Effector memory CD8-positive, alpha-beta T cell (primary cell): ENCODE measurements around the gene TXNDC11.
A peak's percentile ranks its signal among the peaks of the same experiment; 100 is the strongest.

Experiments
- ATAC-seq: fragments of 150-1000 bp; cut with Tn5 transposase; replicated peaks from 2 replicates; pipeline ENCODE4 v1.10.0; 2021; ENCODE audit warnings: mild to moderate bottlenecking, moderate library complexity
- DNase-seq, 3 experiments: peaks; one replicate each; pipeline ENCODE4 v3.0.0; 2021
- H3K27ac Mint-ChIP-seq, 2 donors: one replicate each; pipeline ENCODE4 v1.8.0; 2022; ENCODE audit warnings: mild to moderate bottlenecking in 2 of 2, mixed read lengths in 2 of 2, moderate library complexity in 2 of 2
- H3K27me3 Mint-ChIP-seq, 2 donors: one replicate each; pipeline ENCODE4 v1.8.0; 2022; ENCODE audit warnings: mixed read lengths in 2 of 2
- H3K36me3 Mint-ChIP-seq: one replicate; pipeline ENCODE4 v1.8.0; 2022; ENCODE audit warnings: mild to moderate bottlenecking, moderate library complexity, mixed read lengths; ENCODE audit not compliant: insufficient read depth
- H3K4me1 Mint-ChIP-seq, 2 donors: one replicate each; pipeline ENCODE4 v1.8.0; 2022; ENCODE audit warnings: low read depth in 2 of 2, mixed read lengths in 2 of 2
- H3K4me3 Mint-ChIP-seq, 2 donors: one replicate each; pipeline ENCODE4 v1.8.0; 2022; ENCODE audit warnings: mild to moderate bottlenecking in 2 of 2, mixed read lengths in 2 of 2, moderate library complexity in 2 of 2
- H3K9me3 Mint-ChIP-seq, 2 donors: one replicate each; pipeline ENCODE4 v1.8.0; 2022; ENCODE audit warnings: mixed read lengths in 2 of 2

Gene TXNDC11

DNA sequence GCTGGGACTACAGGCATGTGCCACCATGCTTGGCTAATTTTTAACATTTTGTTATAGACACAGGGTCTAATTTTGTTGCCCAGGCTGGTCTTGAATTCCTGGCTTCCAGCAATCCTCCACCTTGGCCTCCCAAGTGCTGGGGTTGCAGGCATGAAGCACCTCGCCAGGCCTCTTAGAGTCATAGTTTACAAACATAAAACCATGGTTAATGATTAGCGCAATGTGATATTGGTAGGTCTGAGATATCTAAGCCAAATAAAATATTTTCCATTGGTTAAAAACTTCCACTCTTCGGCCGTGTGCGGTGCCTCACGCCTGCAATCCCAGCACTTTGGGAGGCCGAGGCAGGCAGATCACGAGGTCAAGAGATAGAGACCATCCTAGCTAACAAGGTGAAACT is 16.6 kb downstream of the TXNDC11 start:
- ATAC-seq (no peak), DNase-seq (no peak)
- H3K27ac Mint-ChIP-seq: peak overlapping the region in 1 of 2 donors; percentile 60
- H3K9me3 Mint-ChIP-seq: no peaks in the 10 kb centered on the region
- H3K4me3 Mint-ChIP-seq: no peak overlapping the region
- H3K36me3 Mint-ChIP-seq: peaks cover 90% of the 10 kb centered on the region
- H3K27me3 Mint-ChIP-seq: no peaks in the 10 kb centered on the region
- peaks cover 11 to 32% of the 10 kb centered on the region in 2 donors for H3K4me1 Mint-ChIP-seq

DNA sequence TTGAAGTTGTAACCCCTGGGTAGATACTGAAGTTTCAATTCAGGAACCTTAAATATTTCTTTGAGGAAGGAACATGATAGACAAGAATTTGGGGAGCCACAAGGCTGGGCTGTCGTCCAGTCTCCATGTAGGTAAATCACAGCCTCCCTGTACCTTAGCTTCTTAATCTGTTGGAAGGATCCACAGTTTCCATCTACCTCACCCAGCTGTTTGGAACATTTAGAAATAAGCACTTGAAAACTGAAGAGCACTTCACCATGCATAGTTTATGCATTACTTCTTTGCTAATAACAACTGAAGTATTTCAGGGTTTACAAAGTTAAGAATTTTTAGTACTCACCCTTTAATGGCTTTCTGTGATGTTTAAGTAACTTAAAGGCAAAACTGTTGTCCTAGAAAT is 17.2 kb downstream of the TXNDC11 start:
- DNase-seq: no peak
- no peak for ATAC-seq
- Mint-ChIP-seq H3K4me1 (peaks cover 11 to 30% of the 10 kb centered on the region in 2 donors), H3K36me3 (peaks cover 92% of the 10 kb centered on the region), H3K4me3 (no peak overlapping the region), H3K27me3 (no peaks in the 10 kb centered on the region), H3K27ac (no peak overlapping the region), H3K9me3 (no peaks in the 10 kb centered on the region)

DNA sequence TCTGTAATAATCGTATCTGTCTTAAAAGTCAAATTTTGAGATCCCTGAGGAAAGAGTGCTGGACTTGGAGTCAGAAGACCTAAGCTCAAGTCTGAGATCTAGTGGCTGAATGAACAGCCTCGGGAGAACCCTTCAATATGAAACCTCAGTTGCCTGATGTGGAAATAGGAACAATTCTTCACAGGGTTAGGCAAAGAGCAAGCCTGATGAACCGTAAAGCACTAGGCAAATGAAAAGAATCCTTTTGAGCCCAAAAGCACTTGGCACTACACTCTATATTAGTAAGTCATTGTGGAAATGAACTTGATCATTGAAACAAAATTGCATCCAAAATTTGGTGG is 20.2 kb downstream of the TXNDC11 start:
- DNase-seq: no peak
- Mint-ChIP-seq H3K36me3 (peaks cover 89% of the 10 kb centered on the region), H3K27me3 (no peaks in the 10 kb centered on the region), H3K4me1 (peaks cover 7 to 9% of the 10 kb centered on the region in 2 donors), H3K9me3 (no peaks in the 10 kb centered on the region), H3K27ac (no peak overlapping the region), H3K4me3 (no peak overlapping the region)
- no peak for ATAC-seq

DNA sequence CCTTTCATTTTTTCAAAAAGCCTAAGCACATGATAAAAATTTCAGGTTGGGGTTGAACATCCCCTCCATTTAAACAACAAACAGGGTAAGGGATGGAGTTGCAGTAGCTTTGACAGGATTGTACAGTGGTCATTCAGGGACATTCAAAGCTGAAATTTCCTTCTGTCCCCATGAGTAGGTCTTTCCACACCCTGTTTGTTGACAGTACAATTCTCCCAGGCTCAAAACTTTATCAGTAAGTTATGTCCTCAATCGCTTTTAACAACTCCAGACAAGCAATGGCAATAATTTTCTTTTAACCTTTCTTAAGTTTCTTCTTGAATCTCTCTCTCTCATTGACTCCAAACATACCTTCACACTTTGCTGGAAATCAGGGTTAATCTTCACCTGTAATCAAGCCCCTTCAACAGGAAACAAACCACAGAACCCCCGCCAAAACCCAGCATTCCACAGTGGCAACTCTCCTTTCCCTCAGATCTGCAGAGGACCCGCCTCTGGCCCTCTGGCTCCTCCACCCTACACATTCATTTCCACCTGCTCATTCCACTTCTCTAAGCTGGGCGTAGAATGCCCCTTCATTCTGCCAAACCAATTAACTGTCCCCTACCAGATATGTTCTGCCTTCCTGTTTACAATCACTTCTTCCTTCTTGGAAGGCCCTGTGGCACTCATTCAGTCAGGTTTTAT is 20.7 kb downstream of the TXNDC11 start:
- peaks cover 89% of the 10 kb centered on the region for H3K36me3 Mint-ChIP-seq
- no peak for ATAC-seq
- peaks cover 7 to 9% of the 10 kb centered on the region in 2 donors for H3K4me1 Mint-ChIP-seq

DNA sequence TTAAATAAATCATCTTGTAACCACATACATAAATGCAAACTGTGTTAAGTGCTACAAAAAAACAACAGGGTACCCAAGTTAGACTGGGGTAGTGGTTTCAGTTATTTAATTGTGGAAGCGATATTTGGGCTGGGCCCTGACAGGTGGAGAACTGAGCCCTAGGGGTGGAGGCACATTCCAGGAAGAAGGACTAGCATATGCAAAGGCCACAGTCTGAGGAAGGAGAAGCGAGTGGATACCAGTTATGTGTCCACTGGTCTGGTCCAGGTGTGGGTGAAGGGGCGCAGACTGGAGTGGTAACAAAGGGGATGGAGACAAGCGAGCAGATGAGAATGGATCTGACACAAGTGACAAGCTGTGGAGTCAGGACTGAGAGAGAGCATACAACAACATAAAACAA is 22.9 kb downstream of the TXNDC11 start:
- Mint-ChIP-seq H3K27me3 (no peaks in the 10 kb centered on the region), H3K36me3 (peaks cover 86% of the 10 kb centered on the region), H3K9me3 (no peaks in the 10 kb centered on the region), H3K4me3 (no peak overlapping the region), H3K4me1 (peaks cover 9% of the 10 kb centered on the region in 2 donors), H3K27ac (peak overlapping the region in 1 of 2 donors; percentile 64)
- DNase-seq (no peak), ATAC-seq (no peak)

More for the DNA sequence above, 20.7 kb downstream of the TXNDC11 start:
- no peak for DNase-seq
- H3K27me3 Mint-ChIP-seq: no peaks in the 10 kb centered on the region
- H3K27ac Mint-ChIP-seq: peak overlapping the region in 1 of 2 donors; percentile 69
- H3K9me3 Mint-ChIP-seq: no peaks in the 10 kb centered on the region
- H3K4me3 Mint-ChIP-seq: no peak overlapping the region

DNA sequence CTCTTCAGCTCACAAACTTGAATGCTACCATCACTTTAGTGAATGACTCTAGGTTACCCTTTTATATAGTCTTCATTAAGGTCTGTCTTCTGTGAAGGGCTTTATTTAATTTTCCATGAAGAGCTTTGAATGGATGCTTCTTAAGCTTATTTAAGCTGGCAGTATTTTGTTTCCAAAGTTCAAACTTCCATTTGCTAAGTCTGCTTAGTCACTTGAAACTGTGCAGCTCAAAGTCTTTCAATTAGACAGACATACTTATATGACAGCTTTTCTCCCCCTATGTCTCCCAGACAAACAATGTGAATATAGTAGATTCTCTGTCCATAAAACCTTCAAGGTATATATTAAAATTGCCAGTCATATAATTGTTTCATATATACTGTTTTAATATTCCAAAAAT is 23.5 kb downstream of the TXNDC11 start:
- DNase-seq (no peak), ATAC-seq (no peak)
- no peak overlapping the region for H3K4me3 Mint-ChIP-seq
- no peak overlapping the region for H3K27ac Mint-ChIP-seq
- H3K36me3 Mint-ChIP-seq: peaks cover 86% of the 10 kb centered on the region
- no peaks in the 10 kb centered on the region for H3K27me3 Mint-ChIP-seq
- no peaks in the 10 kb centered on the region for H3K9me3 Mint-ChIP-seq
- H3K4me1 Mint-ChIP-seq: peaks cover 9 to 13% of the 10 kb centered on the region in 2 donors

DNA sequence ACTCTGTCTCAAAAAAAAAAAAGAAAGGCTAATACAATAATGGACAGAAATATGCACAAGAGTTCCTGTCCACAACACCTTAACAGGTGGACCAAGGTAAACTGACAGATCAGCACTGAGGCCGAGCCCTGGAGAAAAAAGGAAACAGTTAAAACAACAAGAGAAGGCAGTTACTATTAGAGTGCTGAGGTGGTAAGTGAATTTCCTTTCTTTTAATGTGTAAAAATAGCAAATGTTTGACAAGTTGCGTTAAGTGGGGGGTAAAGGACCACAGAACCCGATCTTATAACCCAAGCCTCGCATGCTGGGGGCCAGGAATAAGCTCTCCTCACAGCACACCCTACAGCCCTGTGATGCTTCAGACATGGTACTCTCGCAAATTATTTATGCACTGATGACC is 24.8 kb downstream of the TXNDC11 start:
- no peak overlapping the region for H3K4me3 Mint-ChIP-seq
- peaks cover 85% of the 10 kb centered on the region for H3K36me3 Mint-ChIP-seq
- no peaks in the 10 kb centered on the region for H3K27me3 Mint-ChIP-seq
- peak overlapping the region in 1 of 2 donors; percentile 52 for H3K27ac Mint-ChIP-seq
- no peak for DNase-seq
- H3K9me3 Mint-ChIP-seq: no peaks in the 10 kb centered on the region
- no peak for ATAC-seq
- peaks cover 9 to 13% of the 10 kb centered on the region in 2 donors for H3K4me1 Mint-ChIP-seq

DNA sequence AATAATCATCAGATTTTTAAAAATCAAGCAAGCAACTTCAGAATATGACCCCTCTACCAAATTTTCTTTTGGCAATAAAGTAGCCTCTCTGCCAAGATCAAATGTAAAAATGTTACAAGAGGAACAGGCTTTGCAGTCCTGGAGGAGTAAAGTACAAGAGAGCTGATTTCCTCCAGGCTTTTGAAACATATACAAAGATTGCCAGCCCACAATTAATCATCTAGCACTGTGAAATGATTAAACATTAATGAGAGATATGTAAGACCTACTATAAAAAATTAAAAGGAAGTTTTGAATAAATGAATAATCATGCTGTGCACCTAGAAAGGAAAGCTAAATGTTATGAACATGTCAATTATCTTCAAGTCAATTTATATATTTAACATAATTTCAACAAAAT is 26.3 kb downstream of the TXNDC11 start:
- Mint-ChIP-seq H3K36me3 (peaks cover 86% of the 10 kb centered on the region), H3K4me1 (peaks cover 7 to 12% of the 10 kb centered on the region in 2 donors)

DNA sequence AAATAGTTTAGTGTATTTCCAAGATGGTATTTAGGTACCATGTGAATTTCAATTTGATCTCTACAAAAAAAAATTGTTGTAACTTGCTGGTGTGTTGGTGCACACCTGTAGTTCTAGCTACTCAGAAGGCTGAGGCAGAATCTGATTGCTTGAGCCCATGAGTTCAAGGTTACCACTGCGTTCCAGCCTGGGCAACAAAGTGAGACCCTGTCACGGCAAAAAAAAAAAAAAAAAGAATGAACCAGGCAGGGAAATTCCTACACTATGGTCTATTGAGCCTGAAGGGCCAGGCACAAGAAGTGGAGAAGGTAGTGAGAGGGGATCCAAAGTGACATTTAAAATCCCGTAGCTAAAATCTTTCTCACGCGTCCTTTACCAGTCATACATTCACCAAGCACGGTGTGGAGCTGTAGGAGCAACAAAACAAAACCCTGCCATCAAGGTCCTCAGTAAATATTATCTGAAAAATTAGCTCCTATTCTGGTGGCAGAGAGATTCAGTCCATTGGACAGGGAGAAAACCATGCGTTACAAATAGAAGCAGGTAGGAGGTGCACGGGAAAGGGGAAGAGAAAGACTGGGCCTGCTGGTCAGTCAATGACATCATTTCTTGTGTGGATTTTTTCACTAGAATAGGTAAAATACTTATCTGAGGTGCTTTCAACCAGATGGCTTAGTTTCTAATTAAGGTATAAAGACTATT is 27.3 kb downstream of the TXNDC11 start:
- DNase-seq: no peak

More for the DNA sequence above, 26.3 kb downstream of the TXNDC11 start:
- H3K27me3 Mint-ChIP-seq: no peaks in the 10 kb centered on the region
- DNase-seq (no peak), ATAC-seq (no peak)
- H3K27ac Mint-ChIP-seq: peak overlapping the region; percentile 35 to 74
- H3K9me3 Mint-ChIP-seq: no peaks in the 10 kb centered on the region
- no peak overlapping the region for H3K4me3 Mint-ChIP-seq

DNA sequence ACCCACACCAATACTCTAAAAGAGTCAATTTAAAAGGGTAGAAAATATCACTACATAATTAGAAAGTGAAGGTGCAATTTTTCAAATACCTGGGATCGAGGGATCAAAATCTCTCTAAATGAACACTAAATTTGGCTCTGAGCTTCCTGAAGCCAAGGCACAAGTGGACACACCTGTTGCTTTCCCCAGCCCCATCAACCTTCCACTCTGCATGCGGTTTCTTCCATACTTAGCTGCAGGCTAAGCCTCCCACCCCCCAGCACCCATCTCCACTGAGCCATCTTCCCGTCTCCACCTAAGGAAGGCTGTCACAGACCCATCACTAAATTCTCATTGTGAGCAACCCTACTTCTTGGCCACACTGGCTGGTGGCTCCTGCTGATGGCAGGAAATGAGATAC is 30.5 kb downstream of the TXNDC11 start:
- Mint-ChIP-seq H3K4me3 (no peak overlapping the region), H3K9me3 (no peaks in the 10 kb centered on the region), H3K4me1 (peaks cover 2 to 12% of the 10 kb centered on the region in 2 donors), H3K36me3 (peaks cover 82% of the 10 kb centered on the region), H3K27ac (peak overlapping the region; percentile 44 to 60), H3K27me3 (no peaks in the 10 kb centered on the region)
- DNase-seq (no peak), ATAC-seq (no peak)

More for the DNA sequence above, 27.3 kb downstream of the TXNDC11 start:
- Mint-ChIP-seq H3K4me3 (no peak overlapping the region), H3K9me3 (no peaks in the 10 kb centered on the region), H3K27ac (peak overlapping the region in 1 of 2 donors; percentile 35), H3K4me1 (peaks cover 7 to 12% of the 10 kb centered on the region in 2 donors), H3K27me3 (no peaks in the 10 kb centered on the region), H3K36me3 (peaks cover 81% of the 10 kb centered on the region)
- no peak for ATAC-seq

DNA sequence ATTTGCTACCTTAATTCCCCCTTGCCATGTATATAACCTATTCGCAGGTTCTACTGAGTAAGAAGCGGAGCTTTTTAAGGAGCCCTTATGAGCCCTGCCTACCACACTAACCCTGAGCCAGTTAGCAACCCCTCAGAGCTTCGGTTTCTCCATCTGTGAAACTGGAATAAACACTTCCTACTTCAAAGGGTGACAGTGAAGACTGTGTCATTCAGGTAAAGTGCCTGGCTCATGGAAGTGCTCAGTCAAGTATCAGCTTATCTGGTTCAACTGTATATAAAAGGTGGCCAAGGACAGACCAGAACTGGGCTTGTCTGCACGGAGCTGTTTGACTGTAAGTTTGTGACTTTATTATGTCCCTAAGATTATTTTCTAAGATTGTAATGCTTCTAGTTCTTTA is 31.0 kb downstream of the TXNDC11 start:
- ATAC-seq (no peak), DNase-seq (no peak)
- H3K27ac Mint-ChIP-seq: peak overlapping the region in 1 of 2 donors; percentile 60
- peaks cover 2 to 12% of the 10 kb centered on the region in 2 donors for H3K4me1 Mint-ChIP-seq
- H3K36me3 Mint-ChIP-seq: peaks cover 80% of the 10 kb centered on the region
- H3K27me3 Mint-ChIP-seq: no peaks in the 10 kb centered on the region
- H3K9me3 Mint-ChIP-seq: no peaks in the 10 kb centered on the region
- no peak overlapping the region for H3K4me3 Mint-ChIP-seq

DNA sequence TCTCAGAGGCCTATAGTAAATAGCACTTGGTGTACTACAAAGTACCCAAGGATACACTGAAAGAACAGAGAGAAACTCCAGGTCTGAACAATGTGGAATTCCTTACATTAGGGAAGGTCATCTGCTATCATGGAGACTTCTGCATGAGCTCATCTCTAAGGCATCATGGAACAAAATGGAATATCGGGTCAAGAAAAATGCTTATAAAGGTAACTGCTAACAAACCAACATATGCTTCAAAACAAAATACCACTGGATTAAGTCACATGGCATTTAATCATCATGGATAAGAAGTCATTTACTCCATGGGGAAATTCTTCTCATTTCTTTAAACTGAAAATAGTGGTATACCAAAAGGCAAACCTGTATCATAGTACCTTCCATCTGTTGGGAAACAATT is 34.2 kb downstream of the TXNDC11 start:
- no peak for ATAC-seq
- Mint-ChIP-seq H3K9me3 (no peaks in the 10 kb centered on the region), H3K36me3 (peaks cover 72% of the 10 kb centered on the region), H3K27me3 (no peaks in the 10 kb centered on the region), H3K4me1 (peaks cover 5 to 23% of the 10 kb centered on the region in 2 donors), H3K27ac (peak overlapping the region in 1 of 2 donors; percentile 16), H3K4me3 (no peak overlapping the region)
- DNase-seq: no peak

DNA sequence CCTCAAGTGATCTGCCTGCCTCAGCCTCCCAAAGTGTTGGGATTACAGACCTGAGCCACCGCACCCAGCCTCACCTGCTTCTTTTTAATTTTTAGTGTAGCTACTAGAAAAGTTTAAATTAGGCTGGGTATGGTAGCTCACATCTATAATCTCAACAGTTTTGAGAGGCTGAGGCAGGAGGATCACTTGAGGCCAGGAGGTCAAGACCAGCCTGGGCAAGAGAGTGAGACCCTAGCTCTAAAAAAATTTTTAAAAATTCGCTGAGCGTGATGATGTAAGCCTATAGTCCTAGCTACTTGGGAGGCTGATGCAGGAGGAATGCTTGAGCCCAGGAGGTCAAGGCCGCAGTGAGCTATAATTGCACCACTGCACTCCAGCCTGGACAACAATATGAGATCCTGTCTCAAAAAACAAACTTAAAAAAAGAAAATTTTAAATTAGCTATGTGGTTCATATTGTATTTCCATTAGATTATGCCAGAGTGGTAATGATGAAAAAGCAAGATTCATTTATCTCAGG is 34.9 kb downstream of the TXNDC11 start:
- Mint-ChIP-seq H3K4me1 (peaks cover 5 to 29% of the 10 kb centered on the region in 2 donors), H3K36me3 (peaks cover 72% of the 10 kb centered on the region)

More for the DNA sequence above, 34.9 kb downstream of the TXNDC11 start:
- H3K4me3 Mint-ChIP-seq: no peak overlapping the region
- no peaks in the 10 kb centered on the region for H3K9me3 Mint-ChIP-seq
- no peak for ATAC-seq
- no peak for DNase-seq
- no peak overlapping the region for H3K27ac Mint-ChIP-seq
- H3K27me3 Mint-ChIP-seq: no peaks in the 10 kb centered on the region
